ENCODE results near the gene SOWAHC. TPM values are rescaled to one million over a fixed set of nuclear protein-coding genes. Genes with fewer than 3 reads are reported as not detected.

SOWAHC gene
- total RNA-seq, 4 donors from 2014 or later: 6.4 to 32.5 (median 9.4) TPM

DNA sequence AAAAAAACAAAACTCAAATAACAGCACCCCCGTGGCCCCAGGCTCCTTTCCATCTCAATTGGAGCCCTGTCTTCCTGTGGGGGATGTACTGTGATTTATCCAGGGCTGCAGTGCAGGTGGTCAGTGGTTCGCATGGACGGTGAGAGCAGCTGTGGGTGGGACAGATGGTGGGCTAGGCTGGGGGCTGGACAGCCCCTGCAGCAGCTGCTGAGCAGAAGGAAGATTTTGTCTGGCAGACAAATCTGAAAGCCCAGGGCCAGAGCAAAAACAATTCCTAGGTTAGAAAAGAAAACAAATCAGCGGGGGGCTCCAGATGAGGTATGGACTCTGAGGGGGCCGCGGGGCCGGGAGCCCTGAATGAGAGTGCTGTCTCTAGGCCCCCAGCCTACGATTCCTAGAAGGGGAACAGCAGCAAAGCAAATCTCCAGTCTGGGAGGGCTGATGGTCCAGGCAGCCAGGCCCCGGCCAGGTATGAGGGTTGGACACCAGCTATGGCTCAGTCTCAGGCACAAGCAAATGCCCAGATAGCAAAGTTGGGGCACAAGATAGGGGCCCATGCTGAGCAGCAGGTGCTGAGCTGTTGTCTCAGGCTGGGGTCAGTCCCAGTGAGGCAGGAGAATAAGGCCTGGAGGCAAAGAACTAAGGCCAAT, 45.4 kb downstream of the SOWAHC start:
- DNase-seq: no peak
- TF ChIP-seq, protein P1, sequence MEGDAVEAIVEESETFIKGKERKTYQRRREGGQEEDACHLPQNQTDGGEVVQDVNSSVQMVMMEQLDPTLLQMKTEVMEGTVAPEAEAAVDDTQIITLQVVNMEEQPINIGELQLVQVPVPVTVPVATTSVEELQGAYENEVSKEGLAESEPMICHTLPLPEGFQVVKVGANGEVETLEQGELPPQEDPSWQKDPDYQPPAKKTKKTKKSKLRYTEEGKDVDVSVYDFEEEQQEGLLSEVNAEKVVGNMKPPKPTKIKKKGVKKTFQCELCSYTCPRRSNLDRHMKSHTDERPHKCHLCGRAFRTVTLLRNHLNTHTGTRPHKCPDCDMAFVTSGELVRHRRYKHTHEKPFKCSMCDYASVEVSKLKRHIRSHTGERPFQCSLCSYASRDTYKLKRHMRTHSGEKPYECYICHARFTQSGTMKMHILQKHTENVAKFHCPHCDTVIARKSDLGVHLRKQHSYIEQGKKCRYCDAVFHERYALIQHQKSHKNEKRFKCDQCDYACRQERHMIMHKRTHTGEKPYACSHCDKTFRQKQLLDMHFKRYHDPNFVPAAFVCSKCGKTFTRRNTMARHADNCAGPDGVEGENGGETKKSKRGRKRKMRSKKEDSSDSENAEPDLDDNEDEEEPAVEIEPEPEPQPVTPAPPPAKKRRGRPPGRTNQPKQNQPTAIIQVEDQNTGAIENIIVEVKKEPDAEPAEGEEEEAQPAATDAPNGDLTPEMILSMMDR (IDR thresholded peaks at IDR 0.05): no peak
- no peak for TF ChIP-seq POLR2A (IDR thresholded peaks at IDR 0.05)
- intact Hi-C loops (cut with DNase I; ENCODE audit: low total_unique reads): no loop called here
- Histone ChIP-seq H3K4me1 (no peaks in the 10 kb centered on the region), H3K27ac (no peak overlapping the region), H3K36me3 (no peaks in the 10 kb centered on the region), H3K27me3 (no peaks in the 10 kb centered on the region), H3K4me3 (no peak overlapping the region), H3K9me3 (no peaks in the 10 kb centered on the region)

DNA sequence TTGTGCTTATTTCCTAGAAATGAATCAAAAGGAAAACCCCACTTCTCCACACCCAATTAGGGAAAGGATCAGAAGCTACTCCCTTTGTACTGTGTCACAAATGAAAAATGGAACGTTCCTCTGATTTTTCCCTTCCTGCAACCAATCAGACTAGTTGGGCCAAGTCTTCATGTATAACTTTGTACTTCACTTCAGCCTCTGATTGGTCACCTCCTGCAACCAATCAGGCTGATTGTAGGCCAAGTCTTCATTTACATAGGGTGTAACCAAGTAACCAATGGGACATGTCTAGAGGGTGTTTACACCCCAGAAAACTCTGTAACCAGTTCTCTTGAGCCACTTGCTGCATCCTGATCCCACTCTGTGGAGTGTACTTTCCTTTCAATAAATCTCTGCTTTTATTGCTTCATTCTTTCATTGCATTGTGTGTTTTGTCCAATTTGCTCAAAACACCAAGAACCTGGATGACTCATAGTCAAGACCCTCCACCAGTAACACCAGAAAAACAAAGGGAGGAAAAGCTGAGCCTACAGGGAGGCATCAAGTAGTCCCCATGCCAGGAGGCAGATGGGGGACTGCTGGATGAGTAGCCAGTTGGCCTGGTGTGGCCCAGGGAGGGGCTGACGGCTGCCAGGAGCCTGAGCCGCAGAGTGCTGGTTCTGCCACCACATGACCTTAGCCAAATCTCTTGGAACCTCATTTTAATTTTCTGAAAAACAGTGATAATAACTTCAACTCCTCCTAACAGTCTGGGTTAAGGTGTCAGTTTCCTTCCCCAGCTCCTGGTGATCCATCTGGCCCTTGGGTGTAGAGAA, 46.1 kb downstream of the SOWAHC start:
- TF ChIP-seq POLR2A (IDR thresholded peaks at IDR 0.05): no peak
- TF ChIP-seq, protein P1 (IDR thresholded peaks at IDR 0.05): no peak
- Histone ChIP-seq H3K4me1 (no peaks in the 10 kb centered on the region), H3K4me3 (no peak overlapping the region), H3K27me3 (no peaks in the 10 kb centered on the region), H3K9me3 (no peaks in the 10 kb centered on the region), H3K27ac (no peak overlapping the region), H3K36me3 (no peaks in the 10 kb centered on the region)
- DNase-seq: no peak
- intact Hi-C loops (cut with DNase I; ENCODE audit: low total_unique reads): no loop called here

DNA sequence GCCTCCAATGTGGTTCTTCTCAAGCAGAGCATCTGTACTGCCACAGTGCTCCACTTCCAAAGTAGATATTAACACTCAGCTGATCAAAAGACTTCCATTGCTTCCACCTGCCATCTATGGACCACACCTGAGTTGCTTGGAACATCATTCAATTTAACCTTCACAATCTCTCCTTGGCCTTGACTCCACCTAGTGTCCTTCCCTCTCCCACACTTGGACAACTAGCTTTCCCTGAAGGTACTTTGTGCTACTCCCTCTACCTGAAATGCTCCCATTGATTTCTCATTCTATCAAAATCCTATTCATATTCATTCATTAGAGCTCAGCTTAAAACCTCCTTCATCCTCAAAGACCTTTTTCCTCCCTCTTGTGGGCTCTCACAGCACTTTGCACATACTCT, 48.7 kb downstream of the SOWAHC start:
- Histone ChIP-seq H3K27me3 (no peaks in the 10 kb centered on the region), H3K27ac (no peak overlapping the region)
- TF ChIP-seq, protein P1 (IDR thresholded peaks at IDR 0.05): no peak
- no peak for TF ChIP-seq POLR2A (IDR thresholded peaks at IDR 0.05)

DNA sequence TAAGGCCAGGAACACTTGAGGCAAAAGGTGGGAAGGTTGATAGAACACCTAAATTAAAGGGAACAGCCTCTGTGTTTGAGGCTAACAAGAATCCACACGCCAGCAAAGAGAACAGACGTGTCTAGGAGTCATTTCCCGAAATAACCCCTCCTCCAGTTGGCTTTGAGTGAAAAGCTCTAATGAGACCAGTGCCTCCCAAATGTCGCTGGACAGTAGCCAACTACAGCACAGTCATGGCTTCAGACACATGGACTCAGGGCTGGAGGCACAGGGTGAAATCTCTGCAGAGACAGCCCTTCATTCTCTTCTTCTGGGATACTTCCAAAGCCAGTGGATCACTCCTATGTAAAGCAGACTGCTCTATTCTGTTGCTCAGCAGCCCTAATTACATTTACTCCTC, 49.6 kb downstream of the SOWAHC start:
- H3K36me3 ChIP-seq: no peaks in the 10 kb centered on the region
- no peaks in the 10 kb centered on the region for H3K9me3 ChIP-seq
- H3K4me3 ChIP-seq: no peak overlapping the region
- H3K4me1 ChIP-seq: no peaks in the 10 kb centered on the region
- H3K27me3 ChIP-seq: no peaks in the 10 kb centered on the region
- no peak overlapping the region for H3K27ac ChIP-seq
- intact Hi-C loops (cut with DNase I; ENCODE audit: low total_unique reads): no loop called here
- DNase-seq: peak; percentile 36 to 50
- TF ChIP-seq, protein P1 (IDR thresholded peaks at IDR 0.05): no peak
- TF ChIP-seq POLR2A (IDR thresholded peaks at IDR 0.05): no peak

More for the DNA sequence above, 48.7 kb downstream of the SOWAHC start:
- Histone ChIP-seq H3K4me1 (no peaks in the 10 kb centered on the region), H3K9me3 (no peaks in the 10 kb centered on the region), H3K4me3 (no peak overlapping the region), H3K36me3 (no peaks in the 10 kb centered on the region)
- intact Hi-C loops (cut with DNase I; ENCODE audit: low total_unique reads): no loop called here
- no peak for DNase-seq

DNA sequence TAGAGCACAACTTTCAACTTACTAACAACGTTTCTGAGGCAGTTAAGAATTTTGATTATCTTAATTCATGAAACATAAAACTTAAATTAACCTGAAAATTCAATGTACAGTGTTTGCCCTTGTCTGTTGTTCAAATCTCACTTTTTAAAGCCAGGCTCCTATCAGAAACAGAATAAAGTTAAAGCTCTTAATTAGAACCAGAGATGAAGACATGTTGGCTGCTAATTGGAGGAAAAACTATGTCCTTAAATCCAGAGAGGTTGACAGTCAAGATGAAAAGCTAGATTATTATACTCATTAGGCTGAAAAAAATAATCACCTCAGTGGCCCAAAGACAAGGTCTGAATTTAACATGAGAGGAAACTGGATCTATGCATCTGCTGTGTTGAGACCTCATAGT, 52.3 kb downstream of the SOWAHC start:
- intact Hi-C loops (cut with DNase I; ENCODE audit: low total_unique reads): no loop called here
- Histone ChIP-seq H3K4me1 (no peaks in the 10 kb centered on the region), H3K9me3 (no peaks in the 10 kb centered on the region), H3K27me3 (no peaks in the 10 kb centered on the region), H3K4me3 (no peak overlapping the region), H3K36me3 (no peaks in the 10 kb centered on the region), H3K27ac (no peak overlapping the region)
- TF ChIP-seq, protein P1 (IDR thresholded peaks at IDR 0.05): no peak
- no peak for TF ChIP-seq POLR2A (IDR thresholded peaks at IDR 0.05)
- no peak for DNase-seq

Measured in uterus (tissue), 4 donors.